ENCODE results near the gene STRIP1.

STRIP1 gene

DNA sequence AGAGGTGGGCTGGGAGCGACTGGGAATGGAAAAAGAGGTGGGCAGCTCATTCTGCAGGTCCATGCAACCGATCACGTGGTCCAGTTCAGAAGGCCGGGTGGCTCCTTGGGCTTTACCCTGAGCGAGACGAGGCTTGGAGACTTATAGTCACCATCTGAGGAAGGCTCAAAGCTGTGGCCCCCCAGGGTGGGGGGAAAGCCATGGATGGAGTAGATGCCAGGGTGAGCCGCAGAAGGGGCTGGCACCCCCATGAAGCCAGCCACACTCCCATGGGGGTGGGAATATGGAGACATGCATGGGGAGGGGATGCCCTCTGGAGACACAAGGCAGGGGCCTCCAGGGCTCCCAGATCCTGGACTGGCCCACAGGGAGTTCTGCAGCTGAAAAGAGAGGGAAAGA is 26.2 kb downstream of the STRIP1 start:
- H3K36me3 ChIP-seq (ENCODE audit: control insufficient read depth in 1 of 2, insufficient read depth in 2 of 2, low read depth in 1 of 2, low read length in 2 of 2), result peaks cover 30 to 57% of the 10 kb centered on the region in 2 experiments
- no peak for DNase-seq
- no peak overlapping the region for H3K23ac ChIP-seq (ENCODE audit: low read length in 2 of 2)
- H4K8ac ChIP-seq (ENCODE audit: low read length), result no peak overlapping the region
- H2AFZ ChIP-seq (ENCODE audit: low read depth, low read length), result no peak overlapping the region
- no peak overlapping the region for H3K4me3 ChIP-seq (ENCODE audit: insufficient read depth in 1 of 2, low read depth in 1 of 2, low read length in 2 of 2)
- peaks cover 3% of the 10 kb centered on the region for H3K4me1 ChIP-seq (ENCODE audit: control insufficient read depth, insufficient read depth, low read depth, low read length)
- no peak overlapping the region for H3K4ac ChIP-seq (ENCODE audit: low read depth in 1 of 2, low read length in 2 of 2)
- H3K4me2 ChIP-seq (ENCODE audit: low read length, poor library complexity, severe bottlenecking), result no peak overlapping the region
- no peak overlapping the region for H2BK12ac ChIP-seq (ENCODE audit: low read length in 2 of 2)
- H2BK120ac ChIP-seq (ENCODE audit: low read depth, low read length), result no peak overlapping the region
- no peak overlapping the region for H2AK5ac ChIP-seq (ENCODE audit: low read length, severe bottlenecking)
- no peak overlapping the region for H4K91ac ChIP-seq (ENCODE audit: low read length)
- H2BK5ac ChIP-seq (ENCODE audit: low read depth, low read length, poor library complexity, severe bottlenecking), result no peak overlapping the region
- H3K18ac ChIP-seq (ENCODE audit: low read depth in 1 of 2, low read length in 2 of 2), result no peak overlapping the region
- 98% methylated on average over 7 of the region's 7 CpGs for WGBS
- H3K9ac ChIP-seq (ENCODE audit: low read length), result no peak overlapping the region
- no peak overlapping the region for H2BK15ac ChIP-seq (ENCODE audit: low read depth, poor library complexity, severe bottlenecking)
- H3K9me3 ChIP-seq (ENCODE audit: control insufficient read depth, low read length), result no peaks in the 10 kb centered on the region
- peaks cover 0 to 14% of the 10 kb centered on the region in 2 experiments for H3K27me3 ChIP-seq (ENCODE audit: control insufficient read depth in 1 of 2, insufficient read depth in 1 of 2, low read length in 2 of 2)
- no peak overlapping the region for H3K27ac ChIP-seq (ENCODE audit: low read length, poor library complexity, severe bottlenecking)
- no peak overlapping the region for H3K14ac ChIP-seq (ENCODE audit: low read length in 2 of 2)
- H3K79me1 ChIP-seq (replicated peaks; ENCODE audit: low read length, poor library complexity, severe bottlenecking), result peaks cover 4% of the 10 kb centered on the region

- Histone ChIP-seq H3K4me1 (ENCODE audit: control insufficient read depth, insufficient read depth, low read depth, low read length) (peaks cover 2% of the 10 kb centered on the region), H2AFZ (ENCODE audit: low read depth, low read length) (no peak overlapping the region), H2BK5ac (ENCODE audit: low read depth, low read length, poor library complexity, severe bottlenecking) (no peak overlapping the region), H3K4me2 (ENCODE audit: low read length, poor library complexity, severe bottlenecking) (no peak overlapping the region), H2BK15ac (ENCODE audit: low read depth, poor library complexity, severe bottlenecking) (no peak overlapping the region), H3K79me1 (replicated peaks; ENCODE audit: low read length, poor library complexity, severe bottlenecking) (peaks cover 4% of the 10 kb centered on the region), H3K4ac (ENCODE audit: low read depth in 1 of 2, low read length in 2 of 2) (no peak overlapping the region), H3K23ac (ENCODE audit: low read length in 2 of 2) (no peak overlapping the region), H3K9me3 (ENCODE audit: control insufficient read depth, low read length) (no peaks in the 10 kb centered on the region), H2BK12ac (ENCODE audit: low read length in 2 of 2) (no peak overlapping the region), H4K8ac (ENCODE audit: low read length) (no peak overlapping the region), H3K36me3 (ENCODE audit: control insufficient read depth in 1 of 2, insufficient read depth in 2 of 2, low read depth in 1 of 2, low read length in 2 of 2) (peaks cover 25 to 57% of the 10 kb centered on the region in 2 experiments), H2BK120ac (ENCODE audit: low read depth, low read length) (no peak overlapping the region), H3K14ac (ENCODE audit: low read length in 2 of 2) (no peak overlapping the region), H3K27ac (ENCODE audit: low read length, poor library complexity, severe bottlenecking) (no peak overlapping the region), H3K4me3 (ENCODE audit: insufficient read depth in 1 of 2, low read depth in 1 of 2, low read length in 2 of 2) (no peak overlapping the region), H2AK5ac (ENCODE audit: low read length, severe bottlenecking) (no peak overlapping the region), H3K9ac (ENCODE audit: low read length) (no peak overlapping the region), H4K91ac (ENCODE audit: low read length) (no peak overlapping the region), H3K27me3 (ENCODE audit: control insufficient read depth in 1 of 2, insufficient read depth in 1 of 2, low read length in 2 of 2) (peaks cover 0 to 20% of the 10 kb centered on the region in 2 experiments), H3K18ac (ENCODE audit: low read depth in 1 of 2, low read length in 2 of 2) (no peak overlapping the region)
- no peak for DNase-seq
- 94% methylated on average over 10 of the region's 10 CpGs for WGBS
These were observed 26.9 kb downstream of the STRIP1 start for GRCh38 chr1:110061341-110061740.

- no peak overlapping the region for H2BK12ac ChIP-seq (ENCODE audit: low read length in 2 of 2)
- no peak overlapping the region for H3K4ac ChIP-seq (ENCODE audit: low read depth in 1 of 2, low read length in 2 of 2)
- no peak overlapping the region for H3K9ac ChIP-seq (ENCODE audit: low read length)
- H3K27ac ChIP-seq (ENCODE audit: low read length, poor library complexity, severe bottlenecking), result no peak overlapping the region
- H4K8ac ChIP-seq (ENCODE audit: low read length), result no peak overlapping the region
- peaks cover 18 to 51% of the 10 kb centered on the region in 2 experiments for H3K36me3 ChIP-seq (ENCODE audit: control insufficient read depth in 1 of 2, insufficient read depth in 2 of 2, low read depth in 1 of 2, low read length in 2 of 2)
- peaks cover 3% of the 10 kb centered on the region for H3K4me1 ChIP-seq (ENCODE audit: control insufficient read depth, insufficient read depth, low read depth, low read length)
- no peak for DNase-seq
- no peak overlapping the region for H2BK15ac ChIP-seq (ENCODE audit: low read depth, poor library complexity, severe bottlenecking)
- no peak overlapping the region for H2BK120ac ChIP-seq (ENCODE audit: low read depth, low read length)
- H3K18ac ChIP-seq (ENCODE audit: low read depth in 1 of 2, low read length in 2 of 2), result no peak overlapping the region
- no peak overlapping the region for H2BK5ac ChIP-seq (ENCODE audit: low read depth, low read length, poor library complexity, severe bottlenecking)
- no peaks in the 10 kb centered on the region for H3K9me3 ChIP-seq (ENCODE audit: control insufficient read depth, low read length)
- WGBS, result no CpG with 5 or more reads among the region's 2 CpGs
- H3K23ac ChIP-seq (ENCODE audit: low read length in 2 of 2), result no peak overlapping the region
- H3K27me3 ChIP-seq (ENCODE audit: control insufficient read depth in 1 of 2, insufficient read depth in 1 of 2, low read length in 2 of 2), result peaks cover 11 to 32% of the 10 kb centered on the region in 2 experiments
- no peak overlapping the region for H4K91ac ChIP-seq (ENCODE audit: low read length)
- no peaks in the 10 kb centered on the region for H3K79me1 ChIP-seq (replicated peaks; ENCODE audit: low read length, poor library complexity, severe bottlenecking)
- no peak overlapping the region for H3K4me2 ChIP-seq (ENCODE audit: low read length, poor library complexity, severe bottlenecking)
- no peak overlapping the region for H3K4me3 ChIP-seq (ENCODE audit: insufficient read depth in 1 of 2, low read depth in 1 of 2, low read length in 2 of 2)
- H3K14ac ChIP-seq (ENCODE audit: low read length in 2 of 2), result no peak overlapping the region
- H2AFZ ChIP-seq (ENCODE audit: low read depth, low read length), result no peak overlapping the region
- no peak overlapping the region for H2AK5ac ChIP-seq (ENCODE audit: low read length, severe bottlenecking)
These were observed 28.2 kb downstream of the STRIP1 start for GRCh38 chr1:110062612-110063011.

DNA sequence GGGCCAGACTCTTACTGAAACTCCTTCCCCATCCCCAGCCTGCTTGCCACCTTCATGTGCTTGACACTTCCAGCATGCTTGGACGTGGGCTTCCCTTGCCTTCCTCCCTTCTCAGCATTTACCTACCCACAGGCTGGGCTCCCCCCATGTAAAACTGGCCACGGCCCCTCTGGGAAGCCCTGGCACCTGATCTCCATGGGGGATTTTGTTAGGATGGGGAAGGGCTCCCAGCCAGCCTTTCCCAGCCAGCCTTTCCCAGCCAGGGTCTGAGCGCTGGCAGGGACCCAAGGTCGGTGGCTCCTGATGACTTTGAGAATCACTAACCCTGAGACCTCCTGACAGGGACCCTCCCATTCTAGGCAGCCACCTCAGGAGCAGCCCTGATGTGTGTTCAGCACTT is 29.4 kb downstream of the STRIP1 start:
- no peak overlapping the region for H3K9ac ChIP-seq (ENCODE audit: low read length)
- no peak overlapping the region for H2BK120ac ChIP-seq (ENCODE audit: low read depth, low read length)
- H3K36me3 ChIP-seq (ENCODE audit: control insufficient read depth in 1 of 2, insufficient read depth in 2 of 2, low read depth in 1 of 2, low read length in 2 of 2), result peaks cover 15 to 42% of the 10 kb centered on the region in 2 experiments
- no peak overlapping the region for H3K4ac ChIP-seq (ENCODE audit: low read depth in 1 of 2, low read length in 2 of 2)
- no peak overlapping the region for H3K23ac ChIP-seq (ENCODE audit: low read length in 2 of 2)
- no peak overlapping the region for H4K91ac ChIP-seq (ENCODE audit: low read length)
- WGBS, result 49% methylated on average over 4 of the region's 4 CpGs
- no peak overlapping the region for H3K18ac ChIP-seq (ENCODE audit: low read depth in 1 of 2, low read length in 2 of 2)
- H4K8ac ChIP-seq (ENCODE audit: low read length), result no peak overlapping the region
- H3K79me1 ChIP-seq (replicated peaks; ENCODE audit: low read length, poor library complexity, severe bottlenecking), result no peaks in the 10 kb centered on the region
- no peak overlapping the region for H2BK5ac ChIP-seq (ENCODE audit: low read depth, low read length, poor library complexity, severe bottlenecking)
- no peak overlapping the region for H3K4me3 ChIP-seq (ENCODE audit: insufficient read depth in 1 of 2, low read depth in 1 of 2, low read length in 2 of 2)
- H2AFZ ChIP-seq (ENCODE audit: low read depth, low read length), result no peak overlapping the region
- peaks cover 23 to 44% of the 10 kb centered on the region in 2 experiments for H3K27me3 ChIP-seq (ENCODE audit: control insufficient read depth in 1 of 2, insufficient read depth in 1 of 2, low read length in 2 of 2)
- peaks cover 3% of the 10 kb centered on the region for H3K9me3 ChIP-seq (ENCODE audit: control insufficient read depth, low read length)
- H2BK15ac ChIP-seq (ENCODE audit: low read depth, poor library complexity, severe bottlenecking), result no peak overlapping the region
- H2AK5ac ChIP-seq (ENCODE audit: low read length, severe bottlenecking), result no peak overlapping the region
- no peak overlapping the region for H2BK12ac ChIP-seq (ENCODE audit: low read length in 2 of 2)
- DNase-seq, result no peak
- no peak overlapping the region for H3K4me2 ChIP-seq (ENCODE audit: low read length, poor library complexity, severe bottlenecking)
- peak overlapping the region in 1 of 2 experiments; percentile 7 for H3K14ac ChIP-seq (ENCODE audit: low read length in 2 of 2)
- H3K4me1 ChIP-seq (ENCODE audit: control insufficient read depth, insufficient read depth, low read depth, low read length), result peaks cover 11% of the 10 kb centered on the region
- H3K27ac ChIP-seq (ENCODE audit: low read length, poor library complexity, severe bottlenecking), result no peak overlapping the region

Data from mesenchymal stem cell (in vitro differentiated cells and primary cell).